ENCODE measurements around the gene AFF3.

Gene AFF3

DNA sequence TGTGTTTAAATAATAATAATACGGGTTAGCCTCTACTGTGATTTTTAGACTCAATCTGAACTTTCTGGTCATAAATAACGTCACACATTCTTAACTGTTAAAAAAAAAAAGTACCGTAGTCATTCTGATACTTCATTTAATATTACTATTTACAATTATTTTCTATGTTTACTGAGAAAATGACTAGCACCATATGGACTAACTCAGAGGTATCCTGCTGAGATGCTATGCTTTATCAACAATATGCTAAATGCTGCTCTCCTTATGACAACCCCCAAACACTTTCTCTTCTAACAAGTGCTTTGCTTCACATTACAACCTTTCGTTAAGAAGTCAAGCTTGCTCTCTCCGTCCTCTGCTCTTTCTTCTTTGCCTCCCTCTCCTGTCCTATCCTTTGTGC, 182.1 kb downstream of the AFF3 start:
- no peak overlapping the region for H2AFZ ChIP-seq (ENCODE audit: low read depth, low read length)
- H4K20me1 ChIP-seq (ENCODE audit: insufficient read depth, low read length), result peaks cover 63% of the 10 kb centered on the region
- peaks cover 21% of the 10 kb centered on the region for H3K79me2 ChIP-seq (ENCODE audit: low read length)
- no peak overlapping the region for H3K4me2 ChIP-seq (ENCODE audit: low read length)
- TF ChIP-seq, protein P1, sequence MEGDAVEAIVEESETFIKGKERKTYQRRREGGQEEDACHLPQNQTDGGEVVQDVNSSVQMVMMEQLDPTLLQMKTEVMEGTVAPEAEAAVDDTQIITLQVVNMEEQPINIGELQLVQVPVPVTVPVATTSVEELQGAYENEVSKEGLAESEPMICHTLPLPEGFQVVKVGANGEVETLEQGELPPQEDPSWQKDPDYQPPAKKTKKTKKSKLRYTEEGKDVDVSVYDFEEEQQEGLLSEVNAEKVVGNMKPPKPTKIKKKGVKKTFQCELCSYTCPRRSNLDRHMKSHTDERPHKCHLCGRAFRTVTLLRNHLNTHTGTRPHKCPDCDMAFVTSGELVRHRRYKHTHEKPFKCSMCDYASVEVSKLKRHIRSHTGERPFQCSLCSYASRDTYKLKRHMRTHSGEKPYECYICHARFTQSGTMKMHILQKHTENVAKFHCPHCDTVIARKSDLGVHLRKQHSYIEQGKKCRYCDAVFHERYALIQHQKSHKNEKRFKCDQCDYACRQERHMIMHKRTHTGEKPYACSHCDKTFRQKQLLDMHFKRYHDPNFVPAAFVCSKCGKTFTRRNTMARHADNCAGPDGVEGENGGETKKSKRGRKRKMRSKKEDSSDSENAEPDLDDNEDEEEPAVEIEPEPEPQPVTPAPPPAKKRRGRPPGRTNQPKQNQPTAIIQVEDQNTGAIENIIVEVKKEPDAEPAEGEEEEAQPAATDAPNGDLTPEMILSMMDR (IDR thresholded peaks at IDR 0.05; ENCODE audit: low read depth, low read length), result no peak
- no peak for TF ChIP-seq EZH2phosphoT487 (IDR thresholded peaks at IDR 0.05; ENCODE audit: low read depth)
- H3K4me3 ChIP-seq (ENCODE audit: low read length), result no peak overlapping the region
- H3K36me3 ChIP-seq (replicated peaks; ENCODE audit: low read depth, low read length), result peaks cover 19% of the 10 kb centered on the region
- no peak overlapping the region for H3K27ac ChIP-seq (ENCODE audit: low read length)
- H3K27me3 ChIP-seq (ENCODE audit: low read depth, low read length), result no peaks in the 10 kb centered on the region
- H3K9me3 ChIP-seq (ENCODE audit: insufficient read depth, low read length), result no peaks in the 10 kb centered on the region
- peaks cover 21% of the 10 kb centered on the region for H3K4me1 ChIP-seq (ENCODE audit: low read length)
- no peak overlapping the region for H3K9ac ChIP-seq (ENCODE audit: low read length)

DNA sequence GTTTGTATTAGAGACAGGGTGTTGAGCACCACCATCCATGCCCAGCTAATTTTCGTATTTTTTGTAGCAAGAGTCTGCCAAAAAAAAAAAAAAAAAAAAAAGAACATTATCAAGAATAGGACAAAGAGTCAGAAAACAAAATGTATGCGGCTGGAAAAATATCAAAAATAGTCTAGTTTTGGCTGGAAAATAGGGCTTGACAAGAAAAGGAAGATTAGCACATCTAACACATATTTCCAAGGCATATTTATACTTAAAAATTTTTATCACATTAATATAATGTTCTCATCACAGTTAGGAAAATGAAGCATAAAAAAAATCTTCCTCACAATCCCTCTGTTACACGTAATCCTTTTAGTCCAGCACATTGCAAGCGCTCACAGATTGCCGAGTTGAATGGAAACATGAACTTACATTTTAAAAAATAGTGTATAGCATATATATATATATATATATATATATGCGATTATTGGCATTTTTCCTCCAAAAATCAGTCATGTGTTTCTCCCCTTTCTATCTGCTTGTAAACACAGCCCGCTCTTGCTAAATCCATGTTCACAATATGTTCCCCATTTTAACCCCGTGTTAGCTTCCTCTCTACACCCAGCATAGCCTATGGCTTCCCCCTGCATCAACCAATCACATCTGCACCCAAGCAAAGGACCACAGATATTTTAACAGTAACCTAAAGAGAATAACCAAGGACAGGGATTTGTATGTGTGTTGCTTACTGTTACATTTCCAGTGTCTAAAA, 183.0 kb downstream of the AFF3 start:
- peaks cover 21% of the 10 kb centered on the region for H3K4me1 ChIP-seq (ENCODE audit: low read length)
- no peak overlapping the region for H3K4me2 ChIP-seq (ENCODE audit: low read length)
- no peak overlapping the region for H2AFZ ChIP-seq (ENCODE audit: low read depth, low read length)
- H4K20me1 ChIP-seq (ENCODE audit: insufficient read depth, low read length), result peaks cover 59% of the 10 kb centered on the region
- H3K9ac ChIP-seq (ENCODE audit: low read length), result no peak overlapping the region
- peaks cover 21% of the 10 kb centered on the region for H3K79me2 ChIP-seq (ENCODE audit: low read length)
- no peaks in the 10 kb centered on the region for H3K9me3 ChIP-seq (ENCODE audit: insufficient read depth, low read length)
- no peak overlapping the region for H3K27ac ChIP-seq (ENCODE audit: low read length)
- no peak overlapping the region for H3K4me3 ChIP-seq (ENCODE audit: low read length)
- no peaks in the 10 kb centered on the region for H3K27me3 ChIP-seq (ENCODE audit: low read depth, low read length)
- no peak for TF ChIP-seq EZH2phosphoT487 (IDR thresholded peaks at IDR 0.05; ENCODE audit: low read depth)
- TF ChIP-seq, protein P1 (IDR thresholded peaks at IDR 0.05; ENCODE audit: low read depth, low read length), result no peak
- H3K36me3 ChIP-seq (replicated peaks; ENCODE audit: low read depth, low read length), result peaks cover 19% of the 10 kb centered on the region

DNA sequence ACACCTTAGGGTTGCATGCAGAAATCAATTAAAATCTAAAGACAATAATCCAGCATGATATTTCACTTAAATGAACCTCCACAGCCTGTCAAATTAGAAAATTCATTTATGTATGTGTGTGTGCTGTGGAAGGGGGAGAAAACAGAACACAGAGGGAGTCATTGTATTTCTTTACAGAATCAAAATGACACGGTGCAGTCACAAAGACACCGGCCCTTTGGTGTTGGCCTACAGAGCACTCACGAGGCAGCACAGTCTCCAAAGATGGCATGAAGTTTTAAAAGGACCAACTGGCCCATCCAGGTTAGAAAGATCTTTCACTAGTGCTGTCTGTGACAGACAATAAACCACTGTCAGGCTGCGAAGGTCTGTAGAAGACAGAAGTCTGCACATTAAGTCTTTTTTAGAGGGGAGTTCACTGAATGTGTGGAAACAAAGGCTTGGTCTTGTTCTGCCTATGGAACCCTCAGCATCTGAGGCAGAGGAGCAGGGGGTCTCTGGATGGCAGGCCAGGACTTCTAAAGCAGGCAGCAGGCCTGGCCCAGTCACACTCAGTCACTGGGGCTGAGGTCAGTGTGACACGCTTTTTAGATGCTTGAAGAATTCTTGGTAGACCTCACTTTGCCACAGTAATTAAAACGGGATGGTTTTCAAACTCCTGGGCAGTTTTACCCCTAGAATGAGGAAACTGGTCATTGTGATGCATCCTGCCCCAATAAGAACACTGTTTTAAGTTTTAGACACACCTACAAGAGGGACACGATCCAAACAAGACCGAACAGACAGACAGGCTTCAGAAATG, 184.9 kb downstream of the AFF3 start:
- no peak overlapping the region for H2AFZ ChIP-seq (ENCODE audit: low read depth, low read length)
- H3K4me1 ChIP-seq (ENCODE audit: low read length), result peaks cover 21% of the 10 kb centered on the region
- peaks cover 17% of the 10 kb centered on the region for H3K79me2 ChIP-seq (ENCODE audit: low read length)
- H3K9me3 ChIP-seq (ENCODE audit: insufficient read depth, low read length), result no peaks in the 10 kb centered on the region
- H3K4me2 ChIP-seq (ENCODE audit: low read length), result no peak overlapping the region
- H3K27me3 ChIP-seq (ENCODE audit: low read depth, low read length), result no peaks in the 10 kb centered on the region
- TF ChIP-seq EZH2phosphoT487 (IDR thresholded peaks at IDR 0.05; ENCODE audit: low read depth), result no peak
- TF ChIP-seq, protein P1 (IDR thresholded peaks at IDR 0.05; ENCODE audit: low read depth, low read length), result no peak
- H3K27ac ChIP-seq (ENCODE audit: low read length), result no peak overlapping the region
- peaks cover 58% of the 10 kb centered on the region for H4K20me1 ChIP-seq (ENCODE audit: insufficient read depth, low read length)
- H3K36me3 ChIP-seq (replicated peaks; ENCODE audit: low read depth, low read length), result peaks cover 26% of the 10 kb centered on the region
- no peak overlapping the region for H3K9ac ChIP-seq (ENCODE audit: low read length)
- no peak overlapping the region for H3K4me3 ChIP-seq (ENCODE audit: low read length)
